Measurements from ENCODE around the gene LRRC15.
A peak's percentile ranks its signal among the peaks of the same experiment; 100 is the strongest.

The LRRC15 gene

GRCh38 chr3:194357681-194358080, 11.9 kb downstream of the LRRC15 start:
- DNase-seq, result no peak

DNA sequence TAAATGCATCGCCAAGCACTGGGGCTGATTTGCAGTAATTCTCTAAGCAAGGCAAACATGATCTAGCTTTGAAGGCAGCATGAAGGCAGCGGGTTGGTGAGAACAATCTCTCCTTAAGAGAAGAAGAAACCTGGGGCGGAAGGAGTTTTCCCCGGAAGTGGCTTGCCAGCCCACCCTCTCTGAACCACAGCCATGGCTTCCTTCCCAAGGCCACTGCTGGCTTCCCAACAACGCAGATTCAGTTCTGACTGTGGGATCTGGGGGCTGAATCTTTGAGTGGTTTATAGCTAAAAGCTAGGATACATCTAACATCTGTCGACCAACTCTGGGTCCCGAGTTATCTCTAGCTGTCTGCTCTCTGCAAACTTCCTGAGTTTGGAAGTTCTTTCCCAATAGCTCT, 14.2 kb downstream of the LRRC15 start:
- no peak for DNase-seq

- no peak for DNase-seq
Measured at GRCh38 chr3:194354315-194354714, 15.2 kb downstream of the LRRC15 start.

- DNase-seq, result no peak
Measured at GRCh38 chr3:194352667-194353246, 16.8 kb downstream of the LRRC15 start.

- no peak for DNase-seq
Measured at GRCh38 chr3:194351952-194352536, 17.5 kb downstream of the LRRC15 start.

GRCh38 chr3:194351080-194351672, 18.4 kb downstream of the LRRC15 start, which contains the start of gene CPN2:
CPN2 (minus strand) TSS chr3:194351328; CDS start chr3:194342702, 8,626 bp downstream.
- DNase-seq, result no peak

DNA sequence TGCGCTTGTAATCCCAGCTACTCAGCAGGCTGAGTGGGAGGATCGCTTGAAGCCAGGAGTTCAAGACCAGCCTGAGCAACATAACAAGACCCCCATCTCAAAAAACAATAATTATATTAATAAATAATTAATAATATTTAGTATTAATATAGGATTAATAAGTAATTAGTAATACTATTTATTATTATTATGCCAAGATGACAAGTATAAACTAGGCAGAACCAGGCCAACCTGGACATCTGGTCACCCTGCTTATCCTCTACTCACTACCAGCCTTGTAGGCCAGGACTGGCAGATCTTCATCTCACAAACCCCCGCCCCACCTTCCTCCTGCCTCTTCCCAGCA, 18.8 kb downstream of the LRRC15 start:
- no peak for DNase-seq

DNA sequence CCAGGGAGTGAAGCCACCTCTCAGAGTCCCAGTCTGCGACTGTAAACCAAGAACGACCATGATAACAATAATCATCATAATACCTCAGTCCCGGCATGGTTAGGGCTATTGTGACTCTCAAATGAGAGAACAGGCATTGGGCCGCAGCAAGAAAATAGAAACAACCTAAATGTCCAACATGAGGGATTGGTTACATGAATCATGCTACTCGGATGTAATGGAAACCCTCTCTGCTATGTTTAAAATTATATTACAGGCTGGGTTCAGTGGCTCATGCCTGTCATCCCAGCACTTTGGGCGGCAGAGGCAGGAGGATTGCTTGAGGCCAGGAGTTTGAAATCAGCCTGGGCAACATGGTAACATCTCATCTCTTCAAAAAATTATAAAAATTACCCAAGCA, 21.2 kb downstream of the LRRC15 start:
- DNase-seq, result no peak

DNA sequence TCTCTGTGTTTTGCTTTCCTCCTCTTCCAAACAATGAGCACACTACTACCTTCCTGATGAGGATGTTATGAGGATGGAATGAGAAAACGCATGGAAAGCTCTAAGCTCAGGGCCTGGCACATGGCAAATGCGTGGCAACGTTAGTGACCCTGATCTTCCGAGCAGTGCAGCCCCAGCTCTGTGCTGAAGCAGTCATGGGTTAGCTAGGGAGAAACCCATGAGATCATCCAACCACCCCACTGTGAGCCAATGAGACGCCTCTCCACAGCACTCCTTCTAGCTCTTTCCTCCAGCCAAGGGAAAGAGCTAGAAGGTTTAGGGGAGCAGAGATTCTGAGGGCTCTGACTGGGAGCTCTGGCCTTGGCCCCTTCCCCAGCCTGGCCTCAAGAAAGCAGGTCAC, 22.9 kb downstream of the LRRC15 start:
- DNase-seq, result no peak

- no peak for DNase-seq
Measured at GRCh38 chr3:194346035-194346434, 23.5 kb downstream of the LRRC15 start.

DNA sequence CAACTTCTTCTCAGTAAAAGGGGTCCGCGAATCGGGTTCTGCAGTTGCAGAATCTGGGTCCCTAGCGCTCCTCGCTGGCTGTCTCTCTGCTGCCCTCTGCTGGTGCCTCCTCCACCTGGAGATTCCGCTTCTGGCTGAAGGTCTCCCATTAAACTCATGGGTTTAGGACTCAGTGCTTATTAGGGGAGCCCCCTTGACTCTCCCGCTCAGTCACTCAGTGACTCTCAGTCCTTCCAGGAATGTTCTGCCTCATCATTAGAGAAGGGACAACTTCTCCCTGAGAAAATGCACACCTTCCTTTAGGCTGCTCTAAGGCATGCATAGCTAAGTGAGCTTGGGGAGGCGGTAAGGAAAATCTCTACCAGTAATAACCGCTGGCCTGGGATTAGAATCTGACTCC, 25.5 kb downstream of the LRRC15 start:
- DNase-seq, result peak; percentile 84

DNA sequence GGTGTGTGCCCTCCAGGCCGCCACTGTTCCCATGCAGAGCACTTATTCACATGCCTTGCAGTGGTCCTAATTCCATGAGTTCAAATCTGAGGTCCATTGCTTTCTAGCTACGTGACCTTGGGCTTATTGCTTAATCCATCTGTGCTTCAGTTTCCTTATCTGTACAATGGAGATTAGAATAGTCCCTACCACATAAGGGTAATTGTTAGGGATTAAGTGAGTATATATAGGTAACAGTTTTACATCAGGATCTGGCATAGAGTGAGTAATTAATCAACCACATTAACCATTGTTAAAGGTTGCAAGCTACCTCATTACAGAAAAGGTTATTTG, 26.0 kb downstream of the LRRC15 start:
- no peak for DNase-seq

DNA sequence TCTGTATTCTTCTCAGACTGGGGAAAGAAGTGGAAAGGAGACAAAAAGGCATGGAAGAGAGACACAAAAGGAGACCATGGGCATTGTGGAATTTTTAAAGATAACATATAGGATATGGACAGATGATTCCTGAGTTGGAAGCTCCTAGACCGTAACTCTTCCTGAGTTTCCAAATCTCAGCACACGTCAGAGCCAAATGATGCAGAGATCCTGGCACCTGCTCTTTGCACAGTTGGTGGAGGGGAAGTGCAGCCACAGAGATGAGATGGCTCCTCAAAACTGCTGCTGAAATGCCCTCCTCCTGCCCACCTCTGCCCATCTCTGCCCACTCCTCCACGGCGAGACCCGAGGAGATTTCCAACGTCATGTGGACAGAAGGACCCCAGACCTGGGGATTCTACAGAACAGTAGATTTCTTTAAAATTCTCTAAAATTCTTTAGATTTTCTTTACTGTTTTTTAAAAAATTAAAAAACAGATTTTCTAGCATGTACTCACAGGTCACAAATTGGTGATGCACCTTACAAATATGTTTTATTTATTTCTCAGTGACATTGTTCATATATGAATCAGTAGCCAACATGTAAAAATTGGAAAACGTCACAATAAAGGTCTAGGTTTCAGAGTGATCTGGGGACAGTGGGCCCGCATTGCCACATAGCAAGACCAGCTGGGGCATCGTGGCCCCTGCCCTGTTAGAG, 26.5 kb downstream of the LRRC15 start:
- DNase-seq, result no peak

DNA sequence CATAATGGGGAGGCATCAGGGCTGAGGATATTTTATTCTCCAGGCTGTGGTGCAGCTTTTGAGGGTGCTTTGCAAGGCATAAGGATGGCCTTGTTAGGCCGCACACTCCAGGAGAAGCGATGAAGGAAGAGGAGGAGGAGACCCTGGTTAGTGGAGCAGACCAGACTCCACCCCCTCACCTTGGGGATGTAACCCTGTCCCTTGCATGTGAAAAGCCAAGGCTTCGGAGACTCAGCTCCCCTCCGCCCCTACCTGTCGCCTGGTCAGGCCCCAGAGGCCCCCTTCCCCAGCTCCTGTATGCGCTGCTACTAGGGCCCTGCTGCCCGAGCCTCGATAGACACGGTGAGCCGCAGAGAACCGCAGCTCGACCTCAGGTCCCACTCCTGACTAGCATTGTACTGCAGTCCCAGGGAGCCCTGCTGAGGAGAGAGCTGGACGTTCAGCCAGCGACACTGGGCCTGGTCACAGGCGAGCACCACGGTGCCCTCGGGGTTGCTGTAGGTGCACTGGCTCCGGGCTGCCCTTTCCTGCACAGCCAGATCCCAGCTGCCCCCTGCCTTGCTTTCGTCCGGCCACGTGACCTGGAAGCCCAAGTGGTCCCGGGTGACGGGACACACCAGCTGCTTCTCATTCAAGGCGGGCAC, 28.7 kb downstream of the LRRC15 start:
- no peak for DNase-seq

GRCh38 chr3:194339840-194340239, 29.7 kb downstream of the LRRC15 start:
- no peak for DNase-seq

- no peak for DNase-seq
Measured at GRCh38 chr3:194339356-194339755, 30.2 kb downstream of the LRRC15 start.

GRCh38 chr3:194337965-194338753, 31.4 kb downstream of the LRRC15 start:
- no peak for DNase-seq

GRCh38 chr3:194336601-194337355, 32.8 kb downstream of the LRRC15 start:
- no peak for DNase-seq

DNA sequence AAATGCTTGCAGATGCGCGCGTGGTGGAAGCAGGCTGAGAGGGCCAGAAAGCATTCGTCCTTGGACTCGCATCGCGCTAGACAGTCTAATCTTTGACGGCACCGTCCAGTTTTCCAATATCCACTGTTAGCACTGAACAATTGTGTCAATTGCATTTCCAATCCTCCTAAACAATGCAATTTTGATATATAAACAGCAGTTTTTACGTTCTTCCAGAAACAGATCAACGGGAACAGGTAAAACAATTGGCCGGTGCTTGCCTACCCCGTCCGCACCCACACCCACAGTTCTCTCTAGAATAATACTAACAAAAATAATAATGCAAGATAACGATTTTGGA, 35.6 kb downstream of the LRRC15 start:
- DNase-seq, result no peak

- peak; percentile 91 for DNase-seq
Measured at GRCh38 chr3:194333212-194333980, 36.1 kb downstream of the LRRC15 start.

GRCh38 chr3:194332858-194333211, 36.7 kb downstream of the LRRC15 start:
- no peak for DNase-seq

DNA sequence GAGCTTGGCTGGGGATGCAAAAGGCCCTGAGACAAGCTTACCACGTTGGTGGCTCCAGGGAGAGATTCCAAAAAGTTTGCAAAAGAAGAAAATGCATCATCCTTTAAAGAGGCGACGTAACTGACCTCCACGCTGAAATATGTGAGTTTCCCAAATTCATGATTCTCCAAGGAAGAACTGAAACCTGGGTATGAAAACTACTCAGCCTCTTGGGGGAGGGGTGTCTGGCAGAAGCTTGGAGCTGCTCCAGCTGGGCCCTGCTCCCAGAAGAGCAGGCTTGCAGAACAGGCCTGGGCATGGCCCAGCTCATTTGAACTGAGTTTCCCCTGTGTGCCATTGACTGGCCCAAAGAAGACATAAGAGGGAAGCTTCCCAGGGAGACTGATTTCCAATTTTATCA, 39.0 kb downstream of the LRRC15 start:
- no peak for DNase-seq
